GM18507 (cell line): ENCODE measurements around the gene HOOK2.
A peak's percentile ranks its signal among the peaks of the same experiment; 100 is the strongest.

ENCODE experiments used
- DNase-seq: peaks from one replicate; pipeline ENCODE4 v3.0.0; 2011; ENCODE audit warnings: low read depth; ENCODE audit not compliant: insufficient read length; ENCODE audit errors: extremely low spot score
- FAIRE-seq: peaks from 2 replicates; lab custom pipeline; 2011; peaks lifted over from hg19 to GRCh38; lab: Jason Lieb, UNC

HOOK2 gene

GRCh38 chr19:12784871-12785430, 9.6 kb upstream of the HOOK2 start:
- FAIRE-seq (peak; percentile 52), DNase-seq (no peak)

GRCh38 chr19:12784394-12784870, 9.1 kb upstream of the HOOK2 start:
- no peak for DNase-seq
- no peak for FAIRE-seq

- FAIRE-seq: no peak
Measured at GRCh38 chr19:12783849-12784393, 8.6 kb upstream of the HOOK2 start.

GRCh38 chr19:12783291-12783848, 8.0 kb upstream of the HOOK2 start:
- no peak for FAIRE-seq
- no peak for DNase-seq

More at GRCh38 chr19:12783849-12784393, 8.6 kb upstream of the HOOK2 start:
- no peak for DNase-seq

- FAIRE-seq: peak; percentile 58
- DNase-seq: no peak
Measured at GRCh38 chr19:12782424-12783290, 7.3 kb upstream of the HOOK2 start.

GRCh38 chr19:12782174-12782423, 6.7 kb upstream of the HOOK2 start:
- no peak for DNase-seq
- FAIRE-seq: no peak

GRCh38 chr19:12779162-12779993, 4.0 kb upstream of the HOOK2 start:
- DNase-seq: no peak

GRCh38 chr19:12778905-12779161, 3.5 kb upstream of the HOOK2 start:
- DNase-seq: no peak
- FAIRE-seq: no peak

More at GRCh38 chr19:12779162-12779993, 4.0 kb upstream of the HOOK2 start:
- FAIRE-seq: peak; percentile 51

- peak; percentile 56 for FAIRE-seq
Measured at GRCh38 chr19:12778017-12778904, 2.9 kb upstream of the HOOK2 start.

GRCh38 chr19:12777217-12778016, 2.1 kb upstream of the HOOK2 start:
- FAIRE-seq (peak; percentile 67), DNase-seq (no peak)

More at GRCh38 chr19:12778017-12778904, 2.9 kb upstream of the HOOK2 start:
- no peak for DNase-seq

GRCh38 chr19:12773571-12773970, 1.8 kb downstream of the HOOK2 start:
- DNase-seq (no peak), FAIRE-seq (no peak)

GRCh38 chr19:12772323-12772722, 3.0 kb downstream of the HOOK2 start:
- DNase-seq: no peak
- FAIRE-seq: no peak

GRCh38 chr19:12770922-12771321, 4.4 kb downstream of the HOOK2 start:
- FAIRE-seq (no peak), DNase-seq (no peak)

GRCh38 chr19:12769689-12770088, 5.7 kb downstream of the HOOK2 start:
- FAIRE-seq: no peak
- DNase-seq: no peak

- FAIRE-seq (no peak), DNase-seq (no peak)
Measured at GRCh38 chr19:12767666-12768065, 7.7 kb downstream of the HOOK2 start.

- FAIRE-seq: no peak
- no peak for DNase-seq
Measured at GRCh38 chr19:12767150-12767549, 8.2 kb downstream of the HOOK2 start.

- FAIRE-seq (peak; percentile 81), DNase-seq (peak; percentile 60)
Measured at GRCh38 chr19:12766051-12766521, 9.3 kb downstream of the HOOK2 start.

- DNase-seq (no peak), FAIRE-seq (no peak)
Measured at GRCh38 chr19:12764698-12765097, 10.7 kb downstream of the HOOK2 start.
